KMS-11 (cell line): ENCODE measurements around the gene ZC2HC1B.
"Not testable (repeated sequence)": the region's sequence is repeated elsewhere in the genome, so short reads cannot be mapped to it uniquely, and the experiment has no call there.

ENCODE experiments used
- H2AFZ ChIP-seq: fragments of 200-600 bp; sonication (generic); 2 replicates; pipeline ENCODE4 v1.6.1; 2016; ENCODE audit warnings: antibody characterized with exemption, mixed run types, low read depth
- H3K27ac ChIP-seq: fragments of 200-600 bp; sonication (generic); 2 replicates; pipeline ENCODE4 v1.6.1; 2016; ENCODE audit warnings: mild to moderate bottlenecking, mixed run types
- H3K27me3 ChIP-seq: fragments of 200-600 bp; sonication (generic); 2 replicates; pipeline ENCODE4 v1.6.1; 2017; ENCODE audit warnings: mild to moderate bottlenecking, low read depth, mixed run types, moderate library complexity; ENCODE audit not compliant: insufficient read depth
- H3K36me3 ChIP-seq: fragments of 200-600 bp; sonication (generic); 2 replicates; pipeline ENCODE4 v1.6.1; 2017; ENCODE audit warnings: mild to moderate bottlenecking, mixed run types; ENCODE audit not compliant: insufficient read depth
- H3K4me1 ChIP-seq: fragments of 200-600 bp; sonication (generic); 2 replicates; pipeline ENCODE4 v1.6.1; 2016; ENCODE audit warnings: mild to moderate bottlenecking, low read depth, mixed run types; ENCODE audit not compliant: poor library complexity, severe bottlenecking
- H3K4me2 ChIP-seq: fragments of 200-600 bp; sonication (generic); 2 replicates; pipeline ENCODE4 v1.7.0; 2016; ENCODE audit warnings: mild to moderate bottlenecking, mixed run types
- H3K4me3 ChIP-seq: fragments of 200-600 bp; sonication (generic); IDR thresholded peaks from 2 replicates; pipeline ENCODE4 v1.6.1; 2017; ENCODE audit warnings: low read depth, low read length, mixed read lengths; ENCODE audit not compliant: insufficient read depth
- H3K79me2 ChIP-seq: fragments of 200-600 bp; sonication (generic); 2 replicates; pipeline ENCODE4 v1.6.1; 2016; ENCODE audit warnings: low read depth, mixed run types; ENCODE audit not compliant: insufficient read depth
- H3K9ac ChIP-seq: fragments of 200-600 bp; sonication (generic); 2 replicates; pipeline ENCODE4 v1.6.1; 2016; ENCODE audit warnings: mild to moderate bottlenecking, mixed run types
- H4K20me1 ChIP-seq: fragments of 200-600 bp; sonication (generic); 2 replicates; pipeline ENCODE4 v1.6.1; 2016; ENCODE audit warnings: mild to moderate bottlenecking, mixed run types; ENCODE audit not compliant: insufficient read depth
- TF ChIP-seq, protein P1 (sequence below): fragments of 200-600 bp; sonication (generic); conservative IDR thresholded peaks from 2 replicates; pipeline ENCODE4 v1.6.1; 2017; ENCODE audit warnings: low read depth, mild to moderate bottlenecking, antibody characterized with exemption, low read length, moderate library complexity, mixed read lengths

The ZC2HC1B gene

DNA sequence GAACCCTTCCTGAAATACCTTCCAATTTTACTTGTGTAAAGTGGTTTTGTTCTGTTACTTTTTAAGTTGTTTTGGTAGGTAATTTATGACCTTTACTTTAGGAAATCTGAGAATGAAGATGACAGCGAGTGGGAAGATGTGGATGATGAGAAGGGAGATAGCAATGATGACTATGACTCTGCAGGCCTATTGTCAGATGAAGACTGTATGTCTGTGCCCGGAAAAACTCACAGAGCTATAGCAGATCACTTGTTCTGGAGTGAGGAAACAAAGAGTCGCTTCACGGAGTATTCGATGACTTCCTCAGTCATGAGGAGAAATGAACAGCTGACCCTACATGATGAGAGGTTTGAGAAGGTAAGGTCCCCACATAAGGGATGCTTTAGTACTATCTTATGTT lies 6.6 kb upstream of the ZC2HC1B start:
- H3K36me3 ChIP-seq = peaks cover 18% of the 10 kb centered on the region; the same call in 1 of the 2 replicates
- peaks cover 10% of the 10 kb centered on the region; the same call in 1 of the 2 replicates for H3K79me2 ChIP-seq
- TF ChIP-seq, protein P1, sequence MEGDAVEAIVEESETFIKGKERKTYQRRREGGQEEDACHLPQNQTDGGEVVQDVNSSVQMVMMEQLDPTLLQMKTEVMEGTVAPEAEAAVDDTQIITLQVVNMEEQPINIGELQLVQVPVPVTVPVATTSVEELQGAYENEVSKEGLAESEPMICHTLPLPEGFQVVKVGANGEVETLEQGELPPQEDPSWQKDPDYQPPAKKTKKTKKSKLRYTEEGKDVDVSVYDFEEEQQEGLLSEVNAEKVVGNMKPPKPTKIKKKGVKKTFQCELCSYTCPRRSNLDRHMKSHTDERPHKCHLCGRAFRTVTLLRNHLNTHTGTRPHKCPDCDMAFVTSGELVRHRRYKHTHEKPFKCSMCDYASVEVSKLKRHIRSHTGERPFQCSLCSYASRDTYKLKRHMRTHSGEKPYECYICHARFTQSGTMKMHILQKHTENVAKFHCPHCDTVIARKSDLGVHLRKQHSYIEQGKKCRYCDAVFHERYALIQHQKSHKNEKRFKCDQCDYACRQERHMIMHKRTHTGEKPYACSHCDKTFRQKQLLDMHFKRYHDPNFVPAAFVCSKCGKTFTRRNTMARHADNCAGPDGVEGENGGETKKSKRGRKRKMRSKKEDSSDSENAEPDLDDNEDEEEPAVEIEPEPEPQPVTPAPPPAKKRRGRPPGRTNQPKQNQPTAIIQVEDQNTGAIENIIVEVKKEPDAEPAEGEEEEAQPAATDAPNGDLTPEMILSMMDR = no peak
- no peaks in the 10 kb centered on the region for H4K20me1 ChIP-seq
- H3K4me1 ChIP-seq = no peaks in the 10 kb centered on the region
- no peak overlapping the region for H2AFZ ChIP-seq
- H3K9ac ChIP-seq = no peak overlapping the region
- H3K27ac ChIP-seq = no peak overlapping the region
- no peak overlapping the region for H3K4me2 ChIP-seq
- no peaks in the 10 kb centered on the region for H3K27me3 ChIP-seq
- no peak overlapping the region for H3K4me3 ChIP-seq

DNA sequence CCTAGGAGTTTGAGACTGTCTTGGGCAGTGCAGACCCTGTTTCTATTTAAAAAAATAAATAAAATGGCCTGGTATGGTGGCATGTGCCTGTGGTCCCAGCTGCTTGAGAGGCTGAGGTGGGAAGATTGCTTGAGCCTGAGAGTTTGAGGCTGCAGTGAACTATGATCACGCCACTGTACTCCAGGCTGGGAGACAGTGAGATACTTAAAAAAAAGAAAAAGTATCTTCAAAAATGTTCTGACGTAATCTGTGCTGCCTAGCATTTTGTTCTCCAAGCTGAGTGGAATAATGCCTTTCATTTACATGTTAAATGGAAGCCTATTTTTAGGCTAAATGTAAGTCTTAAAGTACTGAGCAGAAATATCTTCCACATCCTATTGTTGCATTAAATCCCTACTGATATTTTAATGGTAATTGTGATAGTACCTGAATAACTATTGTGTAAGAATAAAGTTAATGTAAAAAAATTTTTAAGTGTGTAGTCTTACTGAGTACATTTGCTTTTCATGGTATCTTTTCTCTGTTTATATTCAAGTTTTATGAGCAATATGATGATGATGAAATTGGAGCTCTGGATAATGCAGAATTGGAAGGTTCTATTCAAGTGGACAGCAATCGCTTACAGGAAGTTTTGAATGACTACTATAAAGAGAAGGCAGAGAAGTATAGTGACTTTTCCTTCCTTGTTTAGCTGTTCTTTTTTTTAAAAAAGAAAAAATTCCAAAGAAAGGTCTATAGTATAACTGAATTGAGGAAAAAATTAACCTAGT lies 4.2 kb upstream of the ZC2HC1B start:
- Histone ChIP-seq H2AFZ (no peak overlapping the region), H3K4me3 (no peak overlapping the region), H3K9ac (no peak overlapping the region), H3K27me3 (no peaks in the 10 kb centered on the region), H3K27ac (no peak overlapping the region), H4K20me1 (no peaks in the 10 kb centered on the region), H3K79me2 (no peaks in the 10 kb centered on the region), H3K4me1 (no peaks in the 10 kb centered on the region), H3K36me3 (peaks cover 18% of the 10 kb centered on the region; the same call in 1 of the 2 replicates), H3K4me2 (no peak overlapping the region)
- TF ChIP-seq, protein P1 = no peak

DNA sequence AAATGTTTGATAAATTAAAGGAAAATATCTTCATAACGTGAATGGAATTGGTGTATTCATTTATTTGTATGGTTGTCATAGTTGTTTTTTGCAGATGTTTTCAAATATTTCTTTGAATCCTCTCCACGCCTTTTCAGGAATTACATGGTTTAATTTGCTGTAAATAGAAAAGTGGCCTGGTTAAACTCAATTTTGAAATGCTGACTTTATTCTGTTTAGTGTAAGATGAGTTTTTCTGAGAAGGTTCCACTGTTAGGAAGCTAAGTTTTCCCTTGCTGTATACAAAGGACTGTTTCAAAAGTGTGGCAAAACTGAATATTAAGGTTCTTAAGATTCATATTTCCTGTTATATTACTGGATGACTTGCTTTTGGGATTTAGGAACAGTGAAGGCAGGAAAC lies 503 bp upstream of the ZC2HC1B start:
- H3K79me2 ChIP-seq = no peaks in the 10 kb centered on the region
- TF ChIP-seq, protein P1 = no peak
- H4K20me1 ChIP-seq = no peaks in the 10 kb centered on the region
- no peaks in the 10 kb centered on the region for H3K27me3 ChIP-seq
- H3K4me1 ChIP-seq = no peaks in the 10 kb centered on the region
- H3K9ac ChIP-seq = no peak overlapping the region
- H3K36me3 ChIP-seq = peaks cover 12% of the 10 kb centered on the region; the same call in 1 of the 2 replicates
- no peak overlapping the region for H3K4me2 ChIP-seq
- no peak overlapping the region for H3K4me3 ChIP-seq
- no peak overlapping the region for H2AFZ ChIP-seq
- H3K27ac ChIP-seq = no peak overlapping the region

DNA sequence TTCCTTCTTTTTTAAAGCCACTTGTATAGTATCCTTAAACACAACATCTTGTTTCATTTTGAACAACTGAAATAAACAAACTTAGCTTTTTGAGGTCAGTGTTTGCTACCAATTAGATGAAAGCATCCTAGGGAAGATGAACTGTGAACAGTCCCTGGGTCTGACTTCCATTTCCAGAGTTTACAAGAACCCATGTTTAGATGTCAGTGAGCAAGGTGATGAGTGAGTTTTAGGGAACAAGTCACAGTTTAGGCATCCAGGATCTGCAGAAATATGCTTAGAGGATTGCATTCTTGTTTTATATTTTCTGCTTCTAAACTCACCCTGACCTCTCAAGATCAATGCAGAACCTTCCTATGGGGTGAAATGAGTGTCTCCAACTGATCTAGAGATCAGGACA lies 3.0 kb downstream of the ZC2HC1B start:
- H3K27me3 ChIP-seq = no peaks in the 10 kb centered on the region
- no peak overlapping the region for H3K4me3 ChIP-seq
- TF ChIP-seq, protein P1 = no peak
- H3K9ac ChIP-seq = no peak overlapping the region
- H4K20me1 ChIP-seq = no peaks in the 10 kb centered on the region
- H3K4me1 ChIP-seq = peaks cover 3% of the 10 kb centered on the region
- no peaks in the 10 kb centered on the region for H3K79me2 ChIP-seq
- H3K4me2 ChIP-seq = no peak overlapping the region
- no peak overlapping the region for H3K27ac ChIP-seq
- no peak overlapping the region for H2AFZ ChIP-seq
- H3K36me3 ChIP-seq = peaks cover 3% of the 10 kb centered on the region; the same call in 1 of the 2 replicates

DNA sequence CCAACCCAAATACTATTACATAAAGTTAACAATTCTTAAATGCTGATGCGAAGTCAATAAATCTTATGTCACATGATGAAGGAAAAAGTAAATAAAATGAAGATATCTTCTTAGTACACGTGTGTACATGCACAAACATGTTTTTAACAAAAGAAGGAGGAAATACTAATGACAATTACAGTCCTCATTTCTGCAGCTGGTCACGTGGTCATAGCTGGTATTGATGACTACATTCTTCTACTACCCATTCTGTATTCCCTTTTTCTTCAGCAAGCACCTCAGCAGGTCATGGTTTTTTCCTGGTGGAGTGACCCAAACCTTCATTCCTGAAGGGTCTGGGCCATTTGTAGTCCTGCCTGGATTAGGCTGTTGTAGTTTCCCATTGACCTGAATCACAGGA lies 4.5 kb downstream of the ZC2HC1B start:
- H3K27me3 ChIP-seq, H3K9ac ChIP-seq, H3K27ac ChIP-seq, H4K20me1 ChIP-seq, H3K4me2 ChIP-seq, H3K36me3 ChIP-seq, H3K4me1 ChIP-seq, H3K4me3 ChIP-seq, H3K79me2 ChIP-seq, H2AFZ ChIP-seq: not testable (repeated sequence)

DNA sequence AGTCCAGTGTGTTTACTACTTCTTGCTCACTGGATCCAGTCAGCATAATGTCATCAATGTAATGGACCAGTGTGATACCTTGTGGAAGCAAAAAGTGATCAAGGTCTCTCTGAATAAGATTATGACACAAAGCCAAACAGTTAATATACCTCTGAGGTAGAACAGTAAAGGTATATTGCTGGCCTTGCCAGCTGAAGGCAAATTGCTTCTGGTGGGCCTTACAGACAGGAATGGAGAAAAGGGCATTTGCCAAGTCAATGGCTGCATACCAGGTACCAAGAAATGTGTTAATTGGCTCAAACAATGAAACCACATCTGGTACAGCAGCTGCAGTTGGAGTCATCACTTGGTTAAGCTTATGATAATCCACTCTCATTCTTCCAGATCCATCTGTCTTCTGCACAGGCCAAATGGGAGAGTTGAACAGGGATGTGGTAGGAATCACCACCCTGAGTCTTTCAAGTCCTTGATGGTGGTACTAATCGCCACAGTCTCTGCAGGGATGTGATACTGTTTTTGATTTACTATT lies 7.0 kb downstream of the ZC2HC1B start:
- H3K4me3 ChIP-seq, H4K20me1 ChIP-seq, H3K27ac ChIP-seq, H3K36me3 ChIP-seq, H3K27me3 ChIP-seq, H3K9ac ChIP-seq, H3K4me1 ChIP-seq, H3K4me2 ChIP-seq, H3K79me2 ChIP-seq, H2AFZ ChIP-seq: not testable (repeated sequence)
